ENCODE results near the gene CMTM4.

CMTM4 gene

GRCh38 chr16:66740010-66740409, 43.5 kb upstream of the CMTM4 start:
- TF ChIP-seq, protein P1, sequence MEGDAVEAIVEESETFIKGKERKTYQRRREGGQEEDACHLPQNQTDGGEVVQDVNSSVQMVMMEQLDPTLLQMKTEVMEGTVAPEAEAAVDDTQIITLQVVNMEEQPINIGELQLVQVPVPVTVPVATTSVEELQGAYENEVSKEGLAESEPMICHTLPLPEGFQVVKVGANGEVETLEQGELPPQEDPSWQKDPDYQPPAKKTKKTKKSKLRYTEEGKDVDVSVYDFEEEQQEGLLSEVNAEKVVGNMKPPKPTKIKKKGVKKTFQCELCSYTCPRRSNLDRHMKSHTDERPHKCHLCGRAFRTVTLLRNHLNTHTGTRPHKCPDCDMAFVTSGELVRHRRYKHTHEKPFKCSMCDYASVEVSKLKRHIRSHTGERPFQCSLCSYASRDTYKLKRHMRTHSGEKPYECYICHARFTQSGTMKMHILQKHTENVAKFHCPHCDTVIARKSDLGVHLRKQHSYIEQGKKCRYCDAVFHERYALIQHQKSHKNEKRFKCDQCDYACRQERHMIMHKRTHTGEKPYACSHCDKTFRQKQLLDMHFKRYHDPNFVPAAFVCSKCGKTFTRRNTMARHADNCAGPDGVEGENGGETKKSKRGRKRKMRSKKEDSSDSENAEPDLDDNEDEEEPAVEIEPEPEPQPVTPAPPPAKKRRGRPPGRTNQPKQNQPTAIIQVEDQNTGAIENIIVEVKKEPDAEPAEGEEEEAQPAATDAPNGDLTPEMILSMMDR (IDR thresholded peaks at IDR 0.05; ENCODE audit: low read depth, low read length, missing control alignments), result peak; percentile 65
- in situ Hi-C loops (cut with HindIII; ENCODE audit: low sequenced_read_pairs), result loop anchor here (5.0 kb wide), 1 partner anchor 78 kb away; no protein-coding TSS in a partner anchor
- no peak for DNase-seq (ENCODE audit: low read depth)
- H3K4me3 ChIP-seq (ENCODE audit: low read depth, low read length), result no peak overlapping the region

DNA sequence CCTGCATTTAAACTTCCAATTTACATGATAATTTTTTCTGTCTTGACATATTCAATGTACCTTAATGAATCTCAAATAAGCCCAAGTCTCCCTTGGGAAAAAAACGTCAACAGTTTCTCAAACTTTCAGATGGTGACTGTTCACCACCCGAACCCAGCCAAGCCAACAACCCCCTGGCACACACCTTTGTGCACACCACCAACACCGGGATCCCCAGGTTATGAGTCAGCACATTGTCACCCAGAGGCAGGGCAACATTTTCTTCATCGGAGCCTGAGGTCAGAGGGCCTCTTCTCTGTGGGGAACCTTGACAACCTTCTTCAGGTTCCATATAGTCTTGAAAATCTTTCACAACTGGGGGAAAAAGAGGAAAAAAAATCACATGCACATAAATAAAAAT, 39.3 kb upstream of the CMTM4 start:
- in situ Hi-C loops (cut with HindIII; ENCODE audit: low sequenced_read_pairs), result no loop called here
- DNase-seq (ENCODE audit: low read depth), result no peak
- no peak overlapping the region for H3K4me3 ChIP-seq (ENCODE audit: low read depth, low read length)
- TF ChIP-seq, protein P1 (IDR thresholded peaks at IDR 0.05; ENCODE audit: low read depth, low read length, missing control alignments), result no peak

GRCh38 chr16:66731101-66731500, 34.6 kb upstream of the CMTM4 start:
- H3K4me3 ChIP-seq (ENCODE audit: low read depth, low read length), result no peak overlapping the region
- in situ Hi-C loops (cut with HindIII; ENCODE audit: low sequenced_read_pairs), result no loop called here
- no peak for DNase-seq (ENCODE audit: low read depth)
- TF ChIP-seq, protein P1 (IDR thresholded peaks at IDR 0.05; ENCODE audit: low read depth, low read length, missing control alignments), result no peak

DNA sequence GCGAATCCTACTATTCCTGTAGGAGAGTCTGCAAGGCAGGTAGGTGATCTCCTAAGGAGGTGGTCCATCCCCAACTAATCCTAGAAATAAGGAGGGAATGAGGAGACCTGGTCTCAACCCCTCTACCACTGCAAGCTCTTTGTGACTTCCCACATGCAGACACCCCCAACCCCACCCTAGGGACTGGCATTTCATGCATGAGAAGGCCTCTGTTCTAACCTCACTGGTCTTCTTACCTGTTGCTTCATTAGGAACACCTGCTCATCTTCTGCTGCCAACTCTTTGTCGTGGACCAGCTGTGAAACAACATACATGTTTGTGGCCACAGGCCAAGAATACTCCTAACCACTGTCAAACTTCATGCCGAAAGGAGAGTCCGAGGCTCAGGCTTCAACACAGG, 32.3 kb upstream of the CMTM4 start:
- TF ChIP-seq, protein P1 (IDR thresholded peaks at IDR 0.05; ENCODE audit: low read depth, low read length, missing control alignments), result no peak
- no peak for DNase-seq (ENCODE audit: low read depth)
- in situ Hi-C loops (cut with HindIII; ENCODE audit: low sequenced_read_pairs), result no loop called here
- H3K4me3 ChIP-seq (ENCODE audit: low read depth, low read length), result no peak overlapping the region

DNA sequence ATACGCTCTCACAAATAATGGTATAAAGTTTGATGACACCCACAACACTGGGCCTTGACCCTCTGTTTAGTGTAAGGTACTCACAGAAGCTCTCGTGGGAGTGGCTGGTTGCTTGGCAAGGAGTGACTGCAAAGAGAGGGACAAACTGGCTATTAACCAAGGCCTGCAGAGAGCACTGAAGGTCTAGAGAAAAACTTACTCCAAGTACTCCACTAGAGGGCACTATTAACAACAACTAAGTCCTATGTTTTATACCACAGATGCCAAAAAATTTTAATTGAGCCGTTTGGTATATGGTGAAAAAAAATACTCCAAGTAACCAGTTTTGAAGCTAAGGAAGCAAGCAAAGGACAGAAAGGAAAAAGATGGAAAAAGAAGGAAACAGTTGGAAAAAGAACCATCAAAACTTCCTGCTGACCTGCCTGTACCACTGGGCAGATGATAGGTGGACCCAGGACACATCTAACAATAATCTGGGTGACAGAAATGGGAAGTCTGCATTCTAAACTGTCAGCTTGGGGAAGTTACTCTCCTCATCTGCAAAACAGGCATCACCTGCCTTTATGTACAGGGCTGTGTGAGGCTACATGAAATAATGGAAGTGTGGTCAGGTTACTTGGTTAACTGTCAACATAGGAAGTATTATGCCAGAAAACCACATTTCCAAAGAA, 31.7 kb upstream of the CMTM4 start:
- peak; percentile 61 for DNase-seq (ENCODE audit: low read depth)
- in situ Hi-C loops (cut with HindIII; ENCODE audit: low sequenced_read_pairs), result no loop called here
- TF ChIP-seq, protein P1 (IDR thresholded peaks at IDR 0.05; ENCODE audit: low read depth, low read length, missing control alignments), result peak; percentile 46
- H3K4me3 ChIP-seq (ENCODE audit: low read depth, low read length), result no peak overlapping the region

DNA sequence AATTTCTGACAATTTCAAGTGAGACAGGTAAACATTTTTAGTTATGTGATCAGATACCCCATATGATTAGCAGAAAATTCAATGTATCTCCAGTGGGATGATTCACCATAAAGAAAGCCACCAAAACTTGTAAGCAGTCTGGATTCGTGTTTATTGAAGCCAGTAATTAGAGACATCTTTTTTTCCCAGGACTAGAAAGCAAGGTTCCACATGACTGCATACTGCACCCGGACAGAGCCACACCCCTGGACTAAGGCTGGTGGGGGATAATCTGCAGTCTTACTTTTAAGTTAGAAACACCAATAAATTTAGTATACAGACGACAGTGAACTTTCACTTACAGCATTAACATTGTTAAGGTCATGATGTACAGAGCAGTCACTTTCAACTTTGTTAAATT, 24.2 kb upstream of the CMTM4 start:
- in situ Hi-C loops (cut with HindIII; ENCODE audit: low sequenced_read_pairs), result no loop called here
- H3K4me3 ChIP-seq (ENCODE audit: low read depth, low read length), result no peak overlapping the region
- DNase-seq (ENCODE audit: low read depth), result no peak
- TF ChIP-seq, protein P1 (IDR thresholded peaks at IDR 0.05; ENCODE audit: low read depth, low read length, missing control alignments), result no peak

All from astrocyte of the cerebellum (primary cell).